ENCODE data around the gene PIM1. TPM values are rescaled to one million over a fixed set of nuclear protein-coding genes. Genes with fewer than 3 reads are reported as not detected.

PIM1 gene
- polyA plus RNA-seq, 1 of the 3 experiments (the other 2 are of a cell fraction) = 33.9 TPM

- TF ChIP-seq NRF1 (IDR thresholded peaks at IDR 0.05; ENCODE audit: low read depth, low read length) (no peak), NFIC (IDR thresholded peaks at IDR 0.05; ENCODE audit: borderline replicate concordance) (no peak)
These were observed 42.3 kb downstream of the PIM1 start (continued) for GRCh38 chr6:37212268-37212667.

- Histone ChIP-seq H3F3A (replicated peaks; ENCODE audit: insufficient read depth) (no peaks in the 10 kb centered on the region), H3K4me3 (ENCODE audit: low read depth in 2 of 2, low read length in 1 of 2) (no peak overlapping the region), H3K79me2 (ENCODE audit: insufficient read depth) (no peaks in the 10 kb centered on the region), H3K4me2 (no peak overlapping the region), H3K9me2 (no peaks in the 10 kb centered on the region), H3K27ac (ENCODE audit: low read depth in 2 of 2, low read length in 1 of 2) (no peak overlapping the region), H4K20me1 (ENCODE audit: insufficient read depth) (no peaks in the 10 kb centered on the region), H3K36me3 (replicated peaks in 1 of 2; ENCODE audit: control insufficient read depth in 1 of 2, insufficient read depth in 2 of 2, low read length in 1 of 2) (no peaks in the 10 kb centered on the region), H3K4me1 (ENCODE audit: control insufficient read depth in 1 of 2, insufficient read depth in 2 of 2, low read depth in 1 of 2, low read length in 1 of 2) (peaks cover 3 to 6% of the 10 kb centered on the region in 2 experiments; a peak in 2 of 4 replicates), H2AFZ (ENCODE audit: low read depth) (no peak overlapping the region), H3K27me3 (ENCODE audit: insufficient read depth) (no peaks in the 10 kb centered on the region), H3K9me3 (no peaks in the 10 kb centered on the region), H3K9ac (no peak overlapping the region)
- no peak for DNase-seq
- POLR2A ChIA-PET = no interaction called here
- TF ChIP-seq RCOR1 (IDR thresholded peaks at IDR 0.05; ENCODE audit: low read length) (no peak), CHD2 (IDR thresholded peaks at IDR 0.05; ENCODE audit: low read length, partially characterized antibody) (no peak), REST (IDR thresholded peaks at IDR 0.05; ENCODE audit: low read depth, low read length) (no peak), RAD21 (IDR thresholded peaks at IDR 0.05; ENCODE audit: low read length) (no peak), RFX5 (IDR thresholded peaks at IDR 0.05; ENCODE audit: low read length) (no peak), SIN3A (IDR thresholded peaks at IDR 0.05; ENCODE audit: borderline replicate concordance, low read depth, low read length) (no peak), PBX3 (IDR thresholded peaks at IDR 0.05) (no peak)
- WGBS (ENCODE audit: low lambda C conversion rate) = 97% methylated on average over 5 of the region's 6 CpGs
- CTCF ChIA-PET = interaction anchor here (16.3 kb wide), 1 partner anchor 194 kb away, joined by 431 read pairs; no protein-coding TSS in a partner anchor
These were observed 48.1 kb downstream of the PIM1 start for GRCh38 chr6:37218061-37218460.

- Histone ChIP-seq H3K4me2 (no peak overlapping the region), H3K4me3 (ENCODE audit: low read depth in 2 of 2, low read length in 1 of 2) (no peak overlapping the region), H3K9ac (no peak overlapping the region), H3K4me1 (ENCODE audit: control insufficient read depth in 1 of 2, insufficient read depth in 2 of 2, low read depth in 1 of 2, low read length in 1 of 2) (peaks cover 6% of the 10 kb centered on the region in 2 experiments; a peak in 2 of 4 replicates), H3K27me3 (ENCODE audit: insufficient read depth) (no peaks in the 10 kb centered on the region), H3K36me3 (replicated peaks in 1 of 2; ENCODE audit: control insufficient read depth in 1 of 2, insufficient read depth in 2 of 2, low read length in 1 of 2) (no peaks in the 10 kb centered on the region), H3K27ac (ENCODE audit: low read depth in 2 of 2, low read length in 1 of 2) (no peak overlapping the region), H2AFZ (ENCODE audit: low read depth) (no peak overlapping the region), H3F3A (replicated peaks; ENCODE audit: insufficient read depth) (no peaks in the 10 kb centered on the region), H4K20me1 (ENCODE audit: insufficient read depth) (no peaks in the 10 kb centered on the region), H3K79me2 (ENCODE audit: insufficient read depth) (no peaks in the 10 kb centered on the region), H3K9me2 (no peaks in the 10 kb centered on the region), H3K9me3 (no peaks in the 10 kb centered on the region)
- DNase-seq = no peak
- POLR2A ChIA-PET = no interaction called here
- no peak for TF ChIP-seq YY1 (IDR thresholded peaks at IDR 0.05; ENCODE audit: low read depth)
- no peak for TF ChIP-seq ZBTB33 (IDR thresholded peaks at IDR 0.05; ENCODE audit: borderline replicate concordance, low read depth)
- no peak for TF ChIP-seq EZH2phosphoT487 (IDR thresholded peaks at IDR 0.05; ENCODE audit: borderline replicate concordance, low read depth)
- TF ChIP-seq RAD21 (IDR thresholded peaks at IDR 0.05; ENCODE audit: low read length) = no peak
- no peak for TF ChIP-seq IRF3 (IDR thresholded peaks at IDR 0.05; ENCODE audit: low read depth, low read length)
- TF ChIP-seq FOXJ3 (CRISPR knock-in tag; IDR thresholded peaks at IDR 0.05) = no peak
- 86% methylated on average over 8 of the region's 8 CpGs for WGBS (ENCODE audit: low lambda C conversion rate)
- CTCF ChIA-PET = interaction anchor here (16.3 kb wide), 1 partner anchor 195 kb away, joined by 431 read pairs; no protein-coding TSS in a partner anchor
These were observed 48.6 kb downstream of the PIM1 start for GRCh38 chr6:37218511-37218910.
